Activated CD8-positive, alpha-beta memory T cell treated with anti-CD3 and anti-CD28 coated beads for 4 hours (primary cell): ENCODE measurements around the gene CIAO2B.
"Not testable (repeated sequence)": the region's sequence is repeated elsewhere in the genome, so short reads cannot be mapped to it uniquely, and the experiment has no call there.

ENCODE experiments used
- DNase-seq, 2 donors: peaks; one replicate each; pipeline ENCODE4 v3.0.0-alpha.2; 2020; ENCODE audit warnings: low read depth in 2 of 2

CIAO2B gene

GRCh38 chr16:66955363-66956153, 21.4 kb upstream of the CIAO2B start:
- not testable (repeated sequence) for DNase-seq

GRCh38 chr16:66954097-66954659, 20.0 kb upstream of the CIAO2B start:
- peak; percentile 38 to 47 for DNase-seq

GRCh38 chr16:66953462-66954096, 19.4 kb upstream of the CIAO2B start:
- DNase-seq: no peak

GRCh38 chr16:66952430-66953110, 18.4 kb upstream of the CIAO2B start:
- DNase-seq: no peak

GRCh38 chr16:66950971-66951790, 17.0 kb upstream of the CIAO2B start:
- DNase-seq: no peak

- no peak for DNase-seq
Measured at GRCh38 chr16:66950437-66950836, 16.2 kb upstream of the CIAO2B start.

GRCh38 chr16:66949472-66949871, 15.3 kb upstream of the CIAO2B start:
- DNase-seq: no peak

GRCh38 chr16:66948837-66949225, 14.6 kb upstream of the CIAO2B start:
- DNase-seq: no peak

- no peak for DNase-seq
Measured at GRCh38 chr16:66948134-66948836, 14.1 kb upstream of the CIAO2B start.

GRCh38 chr16:66947302-66948065, 13.3 kb upstream of the CIAO2B start:
- DNase-seq: peak; percentile 65 to 69

GRCh38 chr16:66946974-66947301, 12.7 kb upstream of the CIAO2B start:
- no peak for DNase-seq

GRCh38 chr16:66946541-66946940, 12.3 kb upstream of the CIAO2B start:
- no peak for DNase-seq

- DNase-seq: no peak
Measured at GRCh38 chr16:66945939-66946338, 11.7 kb upstream of the CIAO2B start.

GRCh38 chr16:66944971-66945370, 10.8 kb upstream of the CIAO2B start:
- DNase-seq: not testable (repeated sequence)

- no peak for DNase-seq
Measured at GRCh38 chr16:66944054-66944441, 9.8 kb upstream of the CIAO2B start.

GRCh38 chr16:66943426-66944053, 9.3 kb upstream of the CIAO2B start:
- no peak for DNase-seq

- no peak for DNase-seq
Measured at GRCh38 chr16:66942981-66943380, 8.8 kb upstream of the CIAO2B start.

- no peak for DNase-seq
Measured at GRCh38 chr16:66940236-66940635, 6.0 kb upstream of the CIAO2B start.

- DNase-seq: no peak
Measured at GRCh38 chr16:66939366-66939765, 5.2 kb upstream of the CIAO2B start.
